Upper lobe of right lung (tissue), 1 donor: ENCODE data around the gene ATPAF2. TPM values are rescaled to one million over a fixed set of nuclear protein-coding genes. Genes with fewer than 3 reads are reported as not detected.

ENCODE experiments used
- ATAC-seq: fragments of 200-7000 bp; cut with Tn5 transposase; one replicate; pipeline ENCODE4 v1.9.1; 2020; ENCODE audit warnings: mild to moderate bottlenecking, moderate library complexity
- DNase-seq: peaks from one replicate; pipeline ENCODE4 v3.0.0-alpha.2; 2020
- H3K27ac ChIP-seq: fragments of 200-600 bp; one replicate; pipeline ENCODE4 v1.8.0; 2022
- H3K27me3 ChIP-seq: fragments of 200-600 bp; one replicate; pipeline ENCODE4 v1.8.0; 2022; ENCODE audit warnings: mild to moderate bottlenecking
- H3K36me3 ChIP-seq: fragments of 200-600 bp; one replicate; pipeline ENCODE4 v1.8.0; 2022
- H3K4me1 ChIP-seq: fragments of 200-600 bp; one replicate; pipeline ENCODE4 v1.8.0; 2022
- H3K4me3 ChIP-seq: fragments of 200-600 bp; one replicate; pipeline ENCODE4 v1.8.0; 2022; ENCODE audit warnings: mild to moderate bottlenecking
- H3K9me3 ChIP-seq: fragments of 200-600 bp; one replicate; pipeline ENCODE4 v1.8.0; 2022
- intact Hi-C: fragments of 100-400 bp; cut with DNase I; formaldehyde crosslinking; loops from one replicate; pipeline ENCODE4 v1.11.0; 2022
- total RNA-seq: library from RNA; stranded (reverse); fragmentation: NEBNext Ultra II Directional; extraction: Animal tissue kit (Norgen Biotek cat#: 25700); gene quantifications from one replicate; pipeline ENCODE4 v1.2.1, GENCODE V29; 2021
- TF ChIP-seq, protein P1 (sequence below): fragments of 200-600 bp; IDR thresholded peaks from one replicate; pipeline ENCODE4 v1.8.0; 2022; ENCODE audit warnings: antibody characterized with exemption
- donor health status: DM: no; HTN: yes; CAD: no; lungs with severe emphysema.

The ATPAF2 gene
- total RNA-seq, 1 donor from 2014 or later, result 26.3 TPM

DNA sequence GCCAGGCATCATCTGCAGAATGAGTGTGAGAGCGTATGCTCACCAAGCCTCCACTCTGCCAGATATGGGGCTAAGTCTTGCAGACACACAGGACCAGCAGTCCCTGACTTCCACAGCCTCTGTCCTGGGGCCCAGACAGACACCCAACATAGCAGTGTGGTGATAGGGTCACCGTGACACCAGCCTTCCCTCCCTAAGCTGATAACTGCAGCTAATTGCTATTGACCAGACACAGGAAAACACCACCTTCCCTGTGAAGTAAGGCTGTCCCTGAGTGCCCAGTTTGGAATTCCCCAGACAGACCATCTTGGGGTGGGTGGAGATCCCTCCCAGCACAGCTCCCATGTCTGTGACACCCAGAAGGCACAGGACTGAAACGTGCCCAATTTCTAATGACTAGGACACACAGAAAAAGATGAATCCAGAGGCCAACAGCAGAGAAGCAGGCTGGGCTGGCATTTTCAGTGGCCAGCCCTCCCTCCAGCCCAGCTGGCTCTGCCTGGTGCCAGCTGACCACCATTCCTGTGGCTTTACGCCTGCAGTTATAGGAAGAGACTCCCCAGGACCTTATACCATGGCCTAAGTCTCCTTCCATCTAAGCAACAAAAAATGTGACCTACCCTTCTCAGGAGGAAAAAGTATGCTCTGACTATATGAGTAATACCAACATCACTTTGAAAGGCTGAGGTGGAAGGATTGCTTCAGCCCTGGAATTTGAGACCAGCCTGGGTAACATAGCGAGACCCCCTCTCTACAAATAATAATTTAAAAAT, 30.3 kb downstream of the ATPAF2 start:
- Histone ChIP-seq H3K27me3 (no peaks in the 10 kb centered on the region), H3K36me3 (no peaks in the 10 kb centered on the region), H3K9me3 (no peaks in the 10 kb centered on the region), H3K27ac (no peak overlapping the region), H3K4me1 (no peaks in the 10 kb centered on the region), H3K4me3 (no peak overlapping the region)
- intact Hi-C loops, result no loop called here
- no peak for ATAC-seq
- TF ChIP-seq, protein P1, sequence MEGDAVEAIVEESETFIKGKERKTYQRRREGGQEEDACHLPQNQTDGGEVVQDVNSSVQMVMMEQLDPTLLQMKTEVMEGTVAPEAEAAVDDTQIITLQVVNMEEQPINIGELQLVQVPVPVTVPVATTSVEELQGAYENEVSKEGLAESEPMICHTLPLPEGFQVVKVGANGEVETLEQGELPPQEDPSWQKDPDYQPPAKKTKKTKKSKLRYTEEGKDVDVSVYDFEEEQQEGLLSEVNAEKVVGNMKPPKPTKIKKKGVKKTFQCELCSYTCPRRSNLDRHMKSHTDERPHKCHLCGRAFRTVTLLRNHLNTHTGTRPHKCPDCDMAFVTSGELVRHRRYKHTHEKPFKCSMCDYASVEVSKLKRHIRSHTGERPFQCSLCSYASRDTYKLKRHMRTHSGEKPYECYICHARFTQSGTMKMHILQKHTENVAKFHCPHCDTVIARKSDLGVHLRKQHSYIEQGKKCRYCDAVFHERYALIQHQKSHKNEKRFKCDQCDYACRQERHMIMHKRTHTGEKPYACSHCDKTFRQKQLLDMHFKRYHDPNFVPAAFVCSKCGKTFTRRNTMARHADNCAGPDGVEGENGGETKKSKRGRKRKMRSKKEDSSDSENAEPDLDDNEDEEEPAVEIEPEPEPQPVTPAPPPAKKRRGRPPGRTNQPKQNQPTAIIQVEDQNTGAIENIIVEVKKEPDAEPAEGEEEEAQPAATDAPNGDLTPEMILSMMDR, result no peak
- DNase-seq, result no peak

DNA sequence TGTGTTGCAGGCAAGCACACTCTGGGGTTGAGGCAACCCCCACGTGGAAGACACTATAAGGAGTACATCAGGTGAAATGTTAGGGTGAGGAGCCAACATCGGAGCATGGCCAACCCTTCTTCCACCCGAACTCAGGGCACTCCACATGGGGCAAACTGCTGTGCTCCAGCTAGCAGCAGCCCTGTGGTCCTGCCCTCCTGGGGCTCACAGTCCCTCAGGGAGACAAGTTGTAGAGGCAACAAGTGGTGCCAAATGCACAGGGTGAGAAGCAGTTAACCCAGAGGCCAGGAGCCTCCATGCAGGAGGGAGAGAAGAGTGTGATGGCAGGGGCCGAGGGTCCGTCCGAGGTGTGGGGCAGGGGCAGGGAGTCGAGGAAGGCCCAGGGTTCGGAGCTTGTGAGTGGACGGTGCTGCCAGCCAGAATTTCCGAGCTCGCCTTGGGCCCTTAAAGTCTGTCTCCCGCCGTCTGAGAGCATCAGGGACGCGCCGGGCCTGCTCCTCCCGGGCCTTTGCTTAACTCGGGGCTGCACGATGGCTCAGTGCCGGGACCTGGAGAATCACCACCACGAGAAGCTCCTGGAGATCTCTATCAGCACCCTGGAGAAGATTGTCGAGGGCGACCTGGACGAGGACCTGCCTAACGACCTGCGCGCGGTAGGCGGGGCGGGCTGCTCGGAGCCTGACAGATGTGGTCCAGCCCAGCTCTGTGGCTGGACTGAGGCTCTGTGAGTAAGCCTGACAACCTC, 32.3 kb downstream of the ATPAF2 start:
- no peaks in the 10 kb centered on the region for H3K9me3 ChIP-seq
- TF ChIP-seq, protein P1, result no peak
- DNase-seq, result no peak
- intact Hi-C loops, result no loop called here
- no peak overlapping the region for H3K4me3 ChIP-seq
- no peaks in the 10 kb centered on the region for H3K4me1 ChIP-seq
- H3K27ac ChIP-seq, result no peak overlapping the region
- H3K27me3 ChIP-seq, result no peaks in the 10 kb centered on the region
- H3K36me3 ChIP-seq, result no peaks in the 10 kb centered on the region
- no peak for ATAC-seq

DNA sequence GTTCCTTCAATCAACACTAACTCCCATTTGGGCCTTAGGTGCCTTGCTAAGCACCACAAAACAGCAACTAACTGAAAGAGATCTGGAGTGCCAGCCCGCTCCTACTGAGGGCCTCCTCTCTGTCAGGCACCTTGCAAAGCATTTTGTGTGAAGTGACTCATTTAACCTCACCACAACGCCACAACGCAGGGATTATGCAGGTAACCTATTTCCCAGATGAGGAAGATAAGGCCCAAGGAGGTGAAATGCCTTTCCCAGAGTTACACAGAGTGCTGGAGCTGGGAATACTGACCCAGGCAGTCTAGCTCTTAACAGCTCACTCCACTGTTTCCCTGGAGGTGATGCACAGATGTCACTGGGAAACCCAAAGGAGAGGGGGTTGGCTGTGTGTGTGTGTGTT, 33.5 kb downstream of the ATPAF2 start:
- TF ChIP-seq, protein P1, result no peak
- DNase-seq, result no peak
- H3K4me1 ChIP-seq, result no peaks in the 10 kb centered on the region
- H3K36me3 ChIP-seq, result no peaks in the 10 kb centered on the region
- no peak overlapping the region for H3K4me3 ChIP-seq
- ATAC-seq, result no peak
- intact Hi-C loops, result no loop called here
- H3K9me3 ChIP-seq, result no peaks in the 10 kb centered on the region
- H3K27me3 ChIP-seq, result no peaks in the 10 kb centered on the region
- no peak overlapping the region for H3K27ac ChIP-seq

DNA sequence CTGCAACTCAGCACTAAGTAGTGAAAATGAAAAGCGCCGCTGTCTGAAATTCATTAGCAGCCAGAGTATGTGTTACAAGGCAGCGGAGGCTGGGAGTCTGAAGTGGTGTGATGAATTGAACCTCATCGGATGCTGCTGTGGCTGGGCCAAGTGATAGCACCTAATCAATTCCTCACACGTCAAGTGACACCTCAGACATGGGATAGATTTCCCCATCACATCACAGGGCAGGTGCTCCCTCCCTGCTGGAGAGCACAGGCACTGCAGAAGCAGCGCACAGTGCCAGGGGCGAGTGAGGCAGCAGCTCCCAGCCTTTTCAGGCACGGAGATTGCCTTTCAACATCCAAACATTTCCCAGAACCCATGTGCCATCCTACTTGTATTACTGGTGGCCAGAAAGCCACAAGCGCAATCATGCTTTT, 34.1 kb downstream of the ATPAF2 start:
- no peak overlapping the region for H3K4me3 ChIP-seq
- DNase-seq (no peak), ATAC-seq (no peak)
- H3K4me1 ChIP-seq, result no peaks in the 10 kb centered on the region
- H3K9me3 ChIP-seq, result no peaks in the 10 kb centered on the region
- intact Hi-C loops, result no loop called here
- H3K27ac ChIP-seq, result no peak overlapping the region
- TF ChIP-seq, protein P1, result no peak
- H3K27me3 ChIP-seq, result no peaks in the 10 kb centered on the region
- H3K36me3 ChIP-seq, result no peaks in the 10 kb centered on the region

DNA sequence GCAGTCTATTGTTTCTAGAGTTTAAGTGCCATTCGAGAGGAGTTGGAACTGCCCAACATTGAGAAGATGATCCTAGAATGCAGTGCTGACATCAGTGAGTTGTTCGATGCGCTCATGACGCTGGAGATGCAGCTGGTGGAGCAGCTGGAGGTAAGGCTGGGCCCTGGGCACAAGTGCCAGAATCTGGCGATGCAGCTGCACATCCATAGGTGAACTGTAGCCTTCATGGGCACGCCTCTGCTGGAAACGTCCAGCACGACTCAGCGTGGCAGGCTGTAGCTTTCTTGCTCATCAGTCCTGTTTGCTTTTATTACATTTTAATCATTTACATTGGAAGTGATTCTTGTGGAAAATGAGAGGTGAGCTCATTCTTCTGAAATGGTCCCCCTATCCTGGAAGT, 34.6 kb downstream of the ATPAF2 start:
- TF ChIP-seq, protein P1, result no peak

More for the DNA sequence above, 34.6 kb downstream of the ATPAF2 start:
- H3K4me3 ChIP-seq, result no peak overlapping the region
- no peaks in the 10 kb centered on the region for H3K9me3 ChIP-seq
- no peak overlapping the region for H3K27ac ChIP-seq
- intact Hi-C loops, result no loop called here
- H3K4me1 ChIP-seq, result no peaks in the 10 kb centered on the region
- ATAC-seq, result no peak
- no peaks in the 10 kb centered on the region for H3K36me3 ChIP-seq
- no peak for DNase-seq
- H3K27me3 ChIP-seq, result no peaks in the 10 kb centered on the region
